ENCODE data around the gene IQCF5. TPM values are rescaled to one million over a fixed set of nuclear protein-coding genes. Genes with fewer than 3 reads are reported as not detected.

IQCF5 gene
- total and polyA plus RNA-seq, 2 experiments from 2014 or later = not detected

DNA sequence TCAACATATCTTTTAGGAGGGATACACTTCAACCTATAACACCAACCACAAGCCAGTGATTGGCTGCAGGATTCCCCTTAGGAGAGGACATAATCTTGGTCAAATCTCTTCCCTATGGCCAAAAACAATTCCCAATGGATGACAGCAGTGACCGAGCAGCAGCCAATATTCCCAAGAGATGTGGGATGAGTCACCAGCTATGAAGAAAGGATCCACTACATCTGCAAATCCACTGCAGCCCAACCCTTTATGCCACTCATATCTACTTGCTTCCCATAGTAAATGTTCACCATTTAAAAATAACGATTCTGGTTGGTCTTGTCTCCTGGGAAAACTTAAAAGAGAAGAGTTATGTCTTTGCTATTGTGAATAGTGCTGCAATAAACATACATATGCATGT, 4.5 kb upstream of the IQCF5 start (continued):
- TF ChIP-seq, protein P1, sequence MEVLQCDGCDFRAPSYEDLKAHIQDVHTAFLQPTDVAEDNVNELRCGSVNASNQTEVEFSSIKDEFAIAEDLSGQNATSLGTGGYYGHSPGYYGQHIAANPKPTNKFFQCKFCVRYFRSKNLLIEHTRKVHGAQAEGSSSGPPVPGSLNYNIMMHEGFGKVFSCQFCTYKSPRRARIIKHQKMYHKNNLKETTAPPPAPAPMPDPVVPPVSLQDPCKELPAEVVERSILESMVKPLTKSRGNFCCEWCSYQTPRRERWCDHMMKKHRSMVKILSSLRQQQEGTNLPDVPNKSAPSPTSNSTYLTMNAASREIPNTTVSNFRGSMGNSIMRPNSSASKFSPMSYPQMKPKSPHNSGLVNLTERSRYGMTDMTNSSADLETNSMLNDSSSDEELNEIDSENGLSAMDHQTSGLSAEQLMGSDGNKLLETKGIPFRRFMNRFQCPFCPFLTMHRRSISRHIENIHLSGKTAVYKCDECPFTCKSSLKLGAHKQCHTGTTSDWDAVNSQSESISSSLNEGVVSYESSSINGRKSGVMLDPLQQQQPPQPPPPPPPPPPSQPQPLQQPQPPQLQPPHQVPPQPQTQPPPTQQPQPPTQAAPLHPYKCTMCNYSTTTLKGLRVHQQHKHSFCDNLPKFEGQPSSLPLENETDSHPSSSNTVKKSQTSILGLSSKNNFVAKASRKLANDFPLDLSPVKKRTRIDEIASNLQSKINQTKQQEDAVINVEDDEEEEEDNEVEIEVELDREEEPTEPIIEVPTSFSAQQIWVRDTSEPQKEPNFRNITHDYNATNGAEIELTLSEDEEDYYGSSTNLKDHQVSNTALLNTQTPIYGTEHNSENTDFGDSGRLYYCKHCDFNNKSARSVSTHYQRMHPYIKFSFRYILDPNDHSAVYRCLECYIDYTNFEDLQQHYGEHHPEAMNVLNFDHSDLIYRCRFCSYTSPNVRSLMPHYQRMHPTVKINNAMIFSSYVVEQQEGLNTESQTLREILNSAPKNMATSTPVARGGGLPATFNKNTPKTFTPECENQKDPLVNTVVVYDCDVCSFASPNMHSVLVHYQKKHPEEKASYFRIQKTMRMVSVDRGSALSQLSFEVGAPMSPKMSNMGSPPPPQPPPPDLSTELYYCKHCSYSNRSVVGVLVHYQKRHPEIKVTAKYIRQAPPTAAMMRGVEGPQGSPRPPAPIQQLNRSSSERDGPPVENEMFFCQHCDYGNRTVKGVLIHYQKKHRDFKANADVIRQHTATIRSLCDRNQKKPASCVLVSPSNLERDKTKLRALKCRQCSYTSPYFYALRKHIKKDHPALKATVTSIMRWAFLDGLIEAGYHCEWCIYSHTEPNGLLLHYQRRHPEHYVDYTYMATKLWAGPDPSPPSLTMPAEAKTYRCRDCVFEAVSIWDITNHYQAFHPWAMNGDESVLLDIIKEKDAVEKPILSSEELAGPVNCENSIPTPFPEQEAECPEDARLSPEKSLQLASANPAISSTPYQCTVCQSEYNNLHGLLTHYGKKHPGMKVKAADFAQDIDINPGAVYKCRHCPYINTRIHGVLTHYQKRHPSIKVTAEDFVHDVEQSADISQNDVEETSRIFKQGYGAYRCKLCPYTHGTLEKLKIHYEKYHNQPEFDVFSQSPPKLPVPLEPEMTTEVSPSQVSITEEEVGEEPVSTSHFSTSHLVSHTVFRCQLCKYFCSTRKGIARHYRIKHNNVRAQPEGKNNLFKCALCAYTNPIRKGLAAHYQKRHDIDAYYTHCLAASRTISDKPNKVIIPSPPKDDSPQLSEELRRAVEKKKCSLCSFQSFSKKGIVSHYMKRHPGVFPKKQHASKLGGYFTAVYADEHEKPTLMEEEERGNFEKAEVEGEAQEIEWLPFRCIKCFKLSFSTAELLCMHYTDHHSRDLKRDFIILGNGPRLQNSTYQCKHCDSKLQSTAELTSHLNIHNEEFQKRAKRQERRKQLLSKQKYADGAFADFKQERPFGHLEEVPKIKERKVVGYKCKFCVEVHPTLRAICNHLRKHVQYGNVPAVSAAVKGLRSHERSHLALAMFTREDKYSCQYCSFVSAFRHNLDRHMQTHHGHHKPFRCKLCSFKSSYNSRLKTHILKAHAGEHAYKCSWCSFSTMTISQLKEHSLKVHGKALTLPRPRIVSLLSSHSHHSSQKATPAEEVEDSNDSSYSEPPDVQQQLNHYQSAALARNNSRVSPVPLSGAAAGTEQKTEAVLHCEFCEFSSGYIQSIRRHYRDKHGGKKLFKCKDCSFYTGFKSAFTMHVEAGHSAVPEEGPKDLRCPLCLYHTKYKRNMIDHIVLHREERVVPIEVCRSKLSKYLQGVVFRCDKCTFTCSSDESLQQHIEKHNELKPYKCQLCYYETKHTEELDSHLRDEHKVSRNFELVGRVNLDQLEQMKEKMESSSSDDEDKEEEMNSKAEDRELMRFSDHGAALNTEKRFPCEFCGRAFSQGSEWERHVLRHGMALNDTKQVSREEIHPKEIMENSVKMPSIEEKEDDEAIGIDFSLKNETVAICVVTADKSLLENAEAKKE (CRISPR knock-in tag; IDR thresholded peaks at IDR 0.05) = no peak
- TF ChIP-seq, protein P2, sequence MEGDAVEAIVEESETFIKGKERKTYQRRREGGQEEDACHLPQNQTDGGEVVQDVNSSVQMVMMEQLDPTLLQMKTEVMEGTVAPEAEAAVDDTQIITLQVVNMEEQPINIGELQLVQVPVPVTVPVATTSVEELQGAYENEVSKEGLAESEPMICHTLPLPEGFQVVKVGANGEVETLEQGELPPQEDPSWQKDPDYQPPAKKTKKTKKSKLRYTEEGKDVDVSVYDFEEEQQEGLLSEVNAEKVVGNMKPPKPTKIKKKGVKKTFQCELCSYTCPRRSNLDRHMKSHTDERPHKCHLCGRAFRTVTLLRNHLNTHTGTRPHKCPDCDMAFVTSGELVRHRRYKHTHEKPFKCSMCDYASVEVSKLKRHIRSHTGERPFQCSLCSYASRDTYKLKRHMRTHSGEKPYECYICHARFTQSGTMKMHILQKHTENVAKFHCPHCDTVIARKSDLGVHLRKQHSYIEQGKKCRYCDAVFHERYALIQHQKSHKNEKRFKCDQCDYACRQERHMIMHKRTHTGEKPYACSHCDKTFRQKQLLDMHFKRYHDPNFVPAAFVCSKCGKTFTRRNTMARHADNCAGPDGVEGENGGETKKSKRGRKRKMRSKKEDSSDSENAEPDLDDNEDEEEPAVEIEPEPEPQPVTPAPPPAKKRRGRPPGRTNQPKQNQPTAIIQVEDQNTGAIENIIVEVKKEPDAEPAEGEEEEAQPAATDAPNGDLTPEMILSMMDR (conservative IDR thresholded peaks at IDR 0.05; ENCODE audit: low read depth in 2 of 2) = no peak
- TF ChIP-seq NANOG (IDR thresholded peaks at IDR 0.05; ENCODE audit: borderline replicate concordance) (no peak), JUNB (IDR thresholded peaks at IDR 0.05; ENCODE audit: unreplicated experiment) (no peak), EZH2 (IDR thresholded peaks at IDR 0.05; ENCODE audit: low read depth, unreplicated experiment) (no peak), EZH2phosphoT487 (IDR thresholded peaks at IDR 0.05; ENCODE audit: unreplicated experiment) (no peak), ZNF114 (CRISPR knock-in tag; IDR thresholded peaks at IDR 0.05) (no peak), POLR2AphosphoS5 (IDR thresholded peaks at IDR 0.05; ENCODE audit: low read depth) (no peak), CREB1 (CRISPR knock-in tag; IDR thresholded peaks at IDR 0.05; ENCODE audit: low read depth) (no peak), STAT1 (IDR thresholded peaks at IDR 0.05; ENCODE audit: unreplicated experiment) (no peak)
- TF ChIP-seq, protein P3, sequence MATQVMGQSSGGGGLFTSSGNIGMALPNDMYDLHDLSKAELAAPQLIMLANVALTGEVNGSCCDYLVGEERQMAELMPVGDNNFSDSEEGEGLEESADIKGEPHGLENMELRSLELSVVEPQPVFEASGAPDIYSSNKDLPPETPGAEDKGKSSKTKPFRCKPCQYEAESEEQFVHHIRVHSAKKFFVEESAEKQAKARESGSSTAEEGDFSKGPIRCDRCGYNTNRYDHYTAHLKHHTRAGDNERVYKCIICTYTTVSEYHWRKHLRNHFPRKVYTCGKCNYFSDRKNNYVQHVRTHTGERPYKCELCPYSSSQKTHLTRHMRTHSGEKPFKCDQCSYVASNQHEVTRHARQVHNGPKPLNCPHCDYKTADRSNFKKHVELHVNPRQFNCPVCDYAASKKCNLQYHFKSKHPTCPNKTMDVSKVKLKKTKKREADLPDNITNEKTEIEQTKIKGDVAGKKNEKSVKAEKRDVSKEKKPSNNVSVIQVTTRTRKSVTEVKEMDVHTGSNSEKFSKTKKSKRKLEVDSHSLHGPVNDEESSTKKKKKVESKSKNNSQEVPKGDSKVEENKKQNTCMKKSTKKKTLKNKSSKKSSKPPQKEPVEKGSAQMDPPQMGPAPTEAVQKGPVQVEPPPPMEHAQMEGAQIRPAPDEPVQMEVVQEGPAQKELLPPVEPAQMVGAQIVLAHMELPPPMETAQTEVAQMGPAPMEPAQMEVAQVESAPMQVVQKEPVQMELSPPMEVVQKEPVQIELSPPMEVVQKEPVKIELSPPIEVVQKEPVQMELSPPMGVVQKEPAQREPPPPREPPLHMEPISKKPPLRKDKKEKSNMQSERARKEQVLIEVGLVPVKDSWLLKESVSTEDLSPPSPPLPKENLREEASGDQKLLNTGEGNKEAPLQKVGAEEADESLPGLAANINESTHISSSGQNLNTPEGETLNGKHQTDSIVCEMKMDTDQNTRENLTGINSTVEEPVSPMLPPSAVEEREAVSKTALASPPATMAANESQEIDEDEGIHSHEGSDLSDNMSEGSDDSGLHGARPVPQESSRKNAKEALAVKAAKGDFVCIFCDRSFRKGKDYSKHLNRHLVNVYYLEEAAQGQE (IDR thresholded peaks at IDR 0.05; ENCODE audit: unreplicated experiment) = no peak

All from GM23338 (cell line).